PC-3 (cell line): ENCODE data around the gene DLG2. TPM values are rescaled to one million over a fixed set of nuclear protein-coding genes. Genes with fewer than 3 reads are reported as not detected.

Experiments used
- ATAC-seq: fragments of 200-7000 bp; cut with Tn5 transposase; 2 replicates; pipeline ENCODE4 v1.9.1; 2020; ENCODE audit warnings: mild to moderate bottlenecking, moderate library complexity
- BruUV-seq: library from RNA; stranded (reverse); fragments of 400-500 nt; replicated peaks from 2 replicates; lab custom pipeline; 2021; lab: Mats Ljungman, UMichigan
- CTCF ChIA-PET: fragments of 300-600 bp; sonication (Branson Sonifier 250); formaldehyde crosslinking; loops from one replicate; lab custom pipeline; 2022; ENCODE audit warnings: antibody characterized with exemption; lab: Charles Lee
- POLR2A ChIA-PET: fragments of 300-600 bp; sonication (Branson Sonifier 250); formaldehyde crosslinking; loops from one replicate; lab custom pipeline; 2022; ENCODE audit warnings: antibody characterized with exemption; ENCODE audit not compliant: unreplicated experiment; lab: Charles Lee
- DNase-seq: peaks from one replicate; pipeline ENCODE4 v3.0.0-alpha.2; 2015
- H2AFZ ChIP-seq: fragments of 300-600 bp; sonication (generic); 2 replicates; pipeline ENCODE4 v1.6.0; 2016; ENCODE audit warnings: antibody characterized with exemption, low read length
- H3F3A ChIP-seq: fragments of 300-600 bp; sonication (generic); one replicate; pipeline ENCODE4 v1.6.0; 2017; ENCODE audit warnings: antibody characterized with exemption, low read length, control low read depth, mild to moderate bottlenecking; ENCODE audit not compliant: unreplicated experiment
- H3K27ac ChIP-seq: fragments of 300-600 bp; sonication (generic); 2 replicates; pipeline ENCODE4 v1.5.1; 2016; ENCODE audit warnings: mild to moderate bottlenecking, low read length
- H3K27me3 ChIP-seq: fragments of 300-600 bp; sonication (generic); 2 replicates; pipeline ENCODE4 v1.6.1; 2016; ENCODE audit warnings: low read length, mixed read lengths
- H3K36me3 ChIP-seq: fragments of 300-600 bp; sonication (generic); 2 replicates; pipeline ENCODE4 v1.6.1; 2016; ENCODE audit warnings: low read depth, mixed run types, low read length, mixed read lengths
- H3K4me1 ChIP-seq: fragments of 300-600 bp; sonication (generic); 2 replicates; pipeline ENCODE4 v1.5.1; 2016; ENCODE audit warnings: low read length; ENCODE audit not compliant: insufficient read depth
- H3K4me2 ChIP-seq: fragments of 300-600 bp; sonication (generic); 2 replicates; pipeline ENCODE4 v1.6.0; 2016; ENCODE audit warnings: low read length
- H3K4me3 ChIP-seq: fragments of 300-600 bp; sonication (generic); 2 replicates; pipeline ENCODE4 v1.5.1; 2016; ENCODE audit warnings: mild to moderate bottlenecking, low read length, mixed read lengths
- H3K79me2 ChIP-seq: fragments of 300-600 bp; sonication (generic); 2 replicates; pipeline ENCODE4 v1.6.1; 2017; ENCODE audit warnings: low read length, mixed read lengths
- H3K9ac ChIP-seq: fragments of 300-600 bp; sonication (generic); 2 replicates; pipeline ENCODE4 v1.6.0; 2016; ENCODE audit warnings: mild to moderate bottlenecking, low read length
- H3K9me2 ChIP-seq: fragments of 300-600 bp; sonication (generic); replicated peaks from 2 replicates; pipeline ENCODE4 v1.6.1; 2016; ENCODE audit warnings: mixed run types, low read length, mixed read lengths
- H3K9me3 ChIP-seq: fragments of 300-600 bp; sonication (generic); 2 replicates; pipeline ENCODE4 v1.6.1; 2016; ENCODE audit warnings: low read length, mixed read lengths
- H4K20me1 ChIP-seq: fragments of 300-600 bp; sonication (generic); 2 replicates; pipeline ENCODE4 v1.6.1; 2016; ENCODE audit warnings: low read length, mixed read lengths
- CTCF ChIP-seq: fragments of 300-600 bp; sonication (generic); conservative IDR thresholded peaks from 2 replicates; pipeline ENCODE4 v1.5.1; 2017; ENCODE audit warnings: antibody characterized with exemption, low read depth, mild to moderate bottlenecking, low read length
- EZH2 ChIP-seq: fragments of 300-600 bp; sonication (generic); IDR thresholded peaks from one replicate; pipeline ENCODE4 v1.6.1; 2017; ENCODE audit warnings: antibody characterized with exemption, mild to moderate bottlenecking, low read length; ENCODE audit not compliant: unreplicated experiment
- EZH2phosphoT487 ChIP-seq: fragments of 300-600 bp; sonication (generic); IDR thresholded peaks from 2 replicates; pipeline ENCODE4 v1.6.1; 2018; ENCODE audit warnings: mild to moderate bottlenecking, antibody characterized with exemption, low read length, borderline replicate concordance
- intact Hi-C: fragments of 100-400 bp; cut with micrococcal nuclease; formaldehyde crosslinking; loops from 2 replicates; pipeline ENCODE4 v1.9.0; 2023
- total RNA-seq: library from RNA; depleted of rRNA; stranded (reverse); fragments of >200 nt; gene quantifications from 2 replicates; pipeline ENCODE4 v1.2.3, GENCODE V29; 2014

The DLG2 gene
- total RNA-seq, 1 experiment from 2014 or later, result 0.58 TPM

GRCh38 chr11:85184721-85185120, 442.4 kb downstream of the DLG2 start:
- Histone ChIP-seq H3K79me2 (no peaks in the 10 kb centered on the region), H3K9me2 (no peaks in the 10 kb centered on the region), H3K4me3 (no peak overlapping the region), H3F3A (no peaks in the 10 kb centered on the region), H3K36me3 (no peaks in the 10 kb centered on the region), H3K9ac (no peak overlapping the region), H3K9me3 (peaks cover 7% of the 10 kb centered on the region; the same call in 1 of the 2 replicates), H3K4me1 (no peaks in the 10 kb centered on the region), H3K4me2 (no peak overlapping the region), H3K27ac (no peak overlapping the region), H2AFZ (no peak overlapping the region), H4K20me1 (no peaks in the 10 kb centered on the region), H3K27me3 (no peaks in the 10 kb centered on the region)
- TF ChIP-seq CTCF (no peak), EZH2 (no peak), EZH2phosphoT487 (no peak)
- DNase-seq, result no peak
- intact Hi-C loops, result no loop called here
- no TSS peak for BruUV-seq
- CTCF ChIA-PET, result no interaction called here
- POLR2A ChIA-PET, result no interaction called here
- ATAC-seq, result no peak

GRCh38 chr11:85182441-85183387, 444.4 kb downstream of the DLG2 start:
- Histone ChIP-seq H3F3A (no peaks in the 10 kb centered on the region), H4K20me1 (no peaks in the 10 kb centered on the region), H3K27ac (no peak overlapping the region), H2AFZ (0 out of 2 replicates have a peak overlapping the region, but pooled peaks have one; percentile 17), H3K9me2 (no peaks in the 10 kb centered on the region), H3K9me3 (no peaks in the 10 kb centered on the region), H3K4me2 (no peak overlapping the region), H3K4me3 (no peak overlapping the region), H3K36me3 (no peaks in the 10 kb centered on the region), H3K9ac (no peak overlapping the region), H3K4me1 (no peaks in the 10 kb centered on the region), H3K79me2 (no peaks in the 10 kb centered on the region), H3K27me3 (no peaks in the 10 kb centered on the region)
- DNase-seq (peak; percentile 75), ATAC-seq (peak; percentile 64; the same call in 1 of the 2 replicates)
- ChIA-PET CTCF (interaction anchor here (0.7 kb wide), 1 partner anchor 68 kb away, joined by 3 read pairs; no protein-coding TSS in a partner anchor), POLR2A (no interaction called here)
- BruUV-seq, result no TSS peak
- intact Hi-C loops, result loop anchor here (2.0 kb wide), 2 partner anchors 382 to 408 kb away; no protein-coding TSS in a partner anchor
- TF ChIP-seq CTCF, result peak; percentile 76
- no peak for TF ChIP-seq EZH2

GRCh38 chr11:85180528-85180927, 446.6 kb downstream of the DLG2 start:
- ChIA-PET CTCF (interaction anchor here (0.6 to 0.8 kb wide), 2 partner anchors 333 to 422 kb away, joined by 3 to 5 read pairs; no protein-coding TSS in a partner anchor), POLR2A (no interaction called here)
- no peaks in the 10 kb centered on the region for H3F3A ChIP-seq
- peak; percentile 36; the same call in 1 of the 2 replicates for TF ChIP-seq CTCF
- TF ChIP-seq EZH2phosphoT487, result no peak
- H3K9me3 ChIP-seq, result no peaks in the 10 kb centered on the region
- H4K20me1 ChIP-seq, result no peaks in the 10 kb centered on the region
- no peak overlapping the region for H3K27ac ChIP-seq
- no peak overlapping the region for H3K4me3 ChIP-seq
- DNase-seq, result peak; percentile 27
- no peaks in the 10 kb centered on the region for H3K27me3 ChIP-seq
- intact Hi-C loops, result loop anchor here (2.0 kb wide), 1 partner anchor 94 kb away; no protein-coding TSS in a partner anchor
- H3K36me3 ChIP-seq, result no peaks in the 10 kb centered on the region
- ATAC-seq, result peak; percentile 64
- no peak overlapping the region for H2AFZ ChIP-seq
- H3K4me1 ChIP-seq, result no peaks in the 10 kb centered on the region
- no TSS peak for BruUV-seq
- no peak overlapping the region for H3K9ac ChIP-seq
- no peaks in the 10 kb centered on the region for H3K9me2 ChIP-seq
- H3K79me2 ChIP-seq, result no peaks in the 10 kb centered on the region
- no peak overlapping the region for H3K4me2 ChIP-seq
